HAP-1 (cell line): ENCODE results near the gene TBXAS1.

Experiments used
- DNase-seq, 2 experiments: peaks; one replicate each; pipeline ENCODE4 v3.0.0-alpha.2; 2016 to 2020; ENCODE audit warnings: low spot score in 2 of 2
- H3K27me3 ChIP-seq: fragments of 250-450 bp; sonication (Bioruptor Pico); 2 replicates; pipeline ENCODE4 v1.5.1; 2020; ENCODE audit warnings: low read depth, mild to moderate bottlenecking, moderate library complexity
- H3K36me3 ChIP-seq: fragments of 250-450 bp; sonication (Bioruptor Pico); replicated peaks from 2 replicates; pipeline ENCODE4 v1.5.1; 2020; ENCODE audit warnings: mild to moderate bottlenecking
- H3K4me1 ChIP-seq: fragments of 250-450 bp; sonication (Bioruptor Pico); 2 replicates; pipeline ENCODE4 v1.5.1; 2020; ENCODE audit warnings: mild to moderate bottlenecking
- H3K4me3 ChIP-seq: fragments of 250-450 bp; sonication (Bioruptor Pico); 2 replicates; pipeline ENCODE4 v1.5.1; 2020; ENCODE audit warnings: mild to moderate bottlenecking, moderate library complexity
- H3K9me3 ChIP-seq: fragments of 250-450 bp; sonication (Bioruptor Pico); 2 replicates; pipeline ENCODE4 v1.5.1; 2020; ENCODE audit warnings: mild to moderate bottlenecking, moderate library complexity
- in situ Hi-C: fragments of 300-500 bp; cut with MboI; formaldehyde crosslinking; loops from 3 replicates; pipeline ENCODE4 v1.14.3; 2020; ENCODE audit warnings: low sequenced_read_pairs, inconsistent platforms, mixed read lengths

TBXAS1 gene

DNA sequence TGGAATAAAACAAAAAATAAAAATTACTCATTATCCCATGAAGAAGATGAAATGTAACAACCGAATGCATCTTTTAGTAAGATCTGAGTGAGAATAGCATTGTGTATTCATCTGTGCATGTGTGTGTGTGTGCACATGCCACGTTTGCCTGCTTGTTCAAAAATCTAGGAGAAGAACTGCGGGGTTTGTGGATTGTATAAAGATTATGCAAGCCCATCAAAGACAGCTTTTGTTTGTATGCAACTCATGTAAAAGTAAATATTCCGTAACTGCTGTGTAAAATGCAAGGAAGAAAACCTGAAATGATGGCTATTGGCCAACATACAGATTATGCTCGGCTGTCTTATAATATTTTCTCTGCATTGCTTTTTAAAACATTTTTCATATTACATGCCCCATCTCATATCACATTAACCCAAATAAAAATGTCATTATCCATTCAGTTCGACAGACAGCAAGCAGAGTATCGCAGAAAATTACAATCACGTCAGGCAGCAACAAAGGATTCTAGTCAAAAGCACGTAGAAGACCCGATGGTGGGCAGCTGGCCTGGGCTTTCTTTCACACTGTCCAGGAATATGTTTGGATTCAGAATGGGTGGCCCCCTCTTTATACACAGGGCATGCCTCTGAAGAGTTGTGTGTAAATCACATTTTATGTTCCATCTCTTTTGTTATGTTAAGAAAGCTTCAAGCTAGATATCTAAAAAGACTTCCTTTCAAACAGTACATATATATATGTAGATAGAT lies 119.7 kb downstream of the TBXAS1 start:
- in situ Hi-C loops = no loop called here
- Histone ChIP-seq H3K27me3 (0 out of 2 replicates have a peak, but pooled peaks cover 3% of the 10 kb centered on the region), H3K4me3 (no peak overlapping the region), H3K36me3 (no peaks in the 10 kb centered on the region), H3K9me3 (no peaks in the 10 kb centered on the region), H3K4me1 (peaks cover 2% of the 10 kb centered on the region; the same call in 1 of the 2 replicates)
- DNase-seq = peak; percentile 26 to 38

DNA sequence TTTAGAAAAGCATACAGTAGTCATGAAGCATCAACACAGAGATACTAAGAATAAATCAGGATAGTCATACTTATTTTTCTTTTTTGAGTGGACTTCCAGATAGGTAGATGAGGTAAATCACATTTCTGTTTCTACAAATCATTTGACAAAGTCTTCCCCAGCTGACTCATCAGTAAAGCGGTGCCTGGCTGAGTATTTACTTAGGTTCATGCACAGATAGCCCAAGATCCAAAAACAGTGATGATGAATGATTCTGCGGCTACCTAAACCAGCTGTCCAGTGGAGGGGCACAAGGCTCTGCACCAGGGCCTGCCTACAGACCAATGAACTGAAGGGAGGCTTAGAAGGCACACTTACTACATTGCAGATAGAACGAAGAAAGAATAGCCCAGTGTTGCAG lies 120.6 kb downstream of the TBXAS1 start:
- peaks cover 2% of the 10 kb centered on the region; the same call in 1 of the 2 replicates for H3K4me1 ChIP-seq

DNA sequence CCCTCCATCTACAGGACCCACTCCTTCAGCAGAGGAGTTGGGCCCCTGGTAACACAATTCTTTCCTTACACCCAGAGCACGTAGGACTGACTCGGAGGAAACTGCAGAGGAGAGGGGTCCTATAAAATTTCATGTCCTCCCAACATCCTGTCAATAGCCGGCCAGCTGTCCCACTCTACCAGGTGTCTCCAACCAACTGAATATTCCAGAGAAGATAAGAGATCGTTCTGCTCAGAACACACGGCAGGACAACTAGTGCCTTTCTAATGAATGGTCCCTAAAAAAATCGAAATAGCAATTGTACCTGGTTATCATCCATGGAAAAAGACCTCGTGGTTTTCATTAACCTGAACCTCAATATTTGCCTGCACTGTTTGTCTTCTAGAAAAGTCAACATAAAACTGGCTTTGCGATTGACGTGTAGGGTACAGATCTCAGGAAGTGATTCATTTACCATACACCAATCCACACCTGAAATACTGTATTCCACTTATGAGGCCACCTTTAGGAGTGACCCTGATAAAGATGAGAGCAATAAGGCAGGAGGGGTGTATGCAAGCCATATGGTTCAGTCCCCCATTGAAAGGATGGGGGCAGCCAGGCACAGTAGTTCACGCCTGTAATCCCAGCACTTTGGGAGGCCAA lies 121.9 kb downstream of the TBXAS1 start:
- Histone ChIP-seq H3K27me3 (0 out of 2 replicates have a peak, but pooled peaks cover 3% of the 10 kb centered on the region), H3K4me3 (no peak overlapping the region), H3K36me3 (no peaks in the 10 kb centered on the region), H3K9me3 (no peaks in the 10 kb centered on the region), H3K4me1 (peaks cover 2% of the 10 kb centered on the region; the same call in 1 of the 2 replicates)
- in situ Hi-C loops = no loop called here
- no peak for DNase-seq

More for the DNA sequence above, 120.6 kb downstream of the TBXAS1 start:
- Histone ChIP-seq H3K9me3 (no peaks in the 10 kb centered on the region), H3K36me3 (no peaks in the 10 kb centered on the region), H3K27me3 (0 out of 2 replicates have a peak, but pooled peaks cover 3% of the 10 kb centered on the region), H3K4me3 (no peak overlapping the region)
- in situ Hi-C loops = no loop called here
- no peak for DNase-seq

DNA sequence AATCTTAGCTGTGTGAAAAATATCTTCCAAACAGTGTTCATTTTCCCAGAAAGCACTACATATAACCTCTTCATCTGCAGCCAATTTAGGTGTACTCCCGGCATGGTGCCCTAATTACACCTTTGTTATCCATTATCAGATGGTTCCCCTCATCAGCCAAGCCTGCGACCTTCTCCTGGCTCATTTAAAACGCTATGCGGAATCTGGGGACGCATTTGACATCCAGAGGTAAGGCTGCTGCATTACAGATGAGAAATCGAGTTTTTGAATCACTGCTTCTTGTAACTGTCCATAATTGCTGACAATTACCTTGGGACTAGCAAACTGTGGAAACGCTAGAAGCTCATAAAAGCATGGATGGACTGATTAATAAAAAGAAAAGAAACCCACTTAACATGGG lies 124.2 kb downstream of the TBXAS1 start:
- in situ Hi-C loops = no loop called here
- Histone ChIP-seq H3K4me3 (no peak overlapping the region), H3K27me3 (0 out of 2 replicates have a peak, but pooled peaks cover 3% of the 10 kb centered on the region), H3K36me3 (no peaks in the 10 kb centered on the region), H3K4me1 (peaks cover 2% of the 10 kb centered on the region; the same call in 1 of the 2 replicates), H3K9me3 (no peaks in the 10 kb centered on the region)
- no peak for DNase-seq

DNA sequence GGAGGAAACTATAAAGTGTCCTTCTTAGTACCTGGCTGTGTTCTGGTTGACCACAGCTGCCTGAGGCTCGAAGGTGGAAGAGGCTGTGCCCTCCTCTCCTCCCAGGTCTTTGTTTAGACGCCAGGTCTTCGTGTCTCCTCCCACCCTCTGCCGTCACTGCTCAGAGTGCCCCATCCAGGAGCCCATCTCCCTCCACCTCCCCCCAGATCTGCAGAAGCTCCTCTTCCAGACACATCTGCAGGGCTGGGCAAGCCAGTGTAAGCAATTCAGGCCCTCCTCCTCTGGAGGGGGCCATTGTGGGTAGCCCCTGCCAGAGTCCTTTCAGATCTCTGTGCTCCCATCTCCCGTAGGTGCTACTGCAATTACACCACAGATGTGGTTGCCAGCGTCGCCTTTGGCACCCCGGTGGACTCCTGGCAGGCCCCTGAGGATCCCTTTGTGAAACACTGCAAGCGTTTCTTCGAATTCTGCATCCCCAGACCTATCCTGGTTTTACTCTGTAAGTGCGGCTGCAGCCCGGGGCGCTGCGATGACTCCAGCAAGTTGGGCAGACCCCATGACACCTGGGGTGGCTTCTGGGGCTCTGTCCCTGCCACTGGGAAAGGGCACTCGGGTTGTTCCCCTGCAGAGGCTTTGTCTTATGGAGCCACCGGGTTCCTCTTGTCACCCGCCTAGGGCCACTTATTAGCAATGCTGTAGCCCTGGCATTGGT lies 126.2 kb downstream of the TBXAS1 start:
- H3K4me1 ChIP-seq = no peaks in the 10 kb centered on the region
- 0 out of 2 replicates have a peak, but pooled peaks cover 3% of the 10 kb centered on the region for H3K27me3 ChIP-seq
- H3K4me3 ChIP-seq = no peak overlapping the region
- H3K9me3 ChIP-seq = no peaks in the 10 kb centered on the region
- in situ Hi-C loops = no loop called here
- no peak for DNase-seq
- no peaks in the 10 kb centered on the region for H3K36me3 ChIP-seq

DNA sequence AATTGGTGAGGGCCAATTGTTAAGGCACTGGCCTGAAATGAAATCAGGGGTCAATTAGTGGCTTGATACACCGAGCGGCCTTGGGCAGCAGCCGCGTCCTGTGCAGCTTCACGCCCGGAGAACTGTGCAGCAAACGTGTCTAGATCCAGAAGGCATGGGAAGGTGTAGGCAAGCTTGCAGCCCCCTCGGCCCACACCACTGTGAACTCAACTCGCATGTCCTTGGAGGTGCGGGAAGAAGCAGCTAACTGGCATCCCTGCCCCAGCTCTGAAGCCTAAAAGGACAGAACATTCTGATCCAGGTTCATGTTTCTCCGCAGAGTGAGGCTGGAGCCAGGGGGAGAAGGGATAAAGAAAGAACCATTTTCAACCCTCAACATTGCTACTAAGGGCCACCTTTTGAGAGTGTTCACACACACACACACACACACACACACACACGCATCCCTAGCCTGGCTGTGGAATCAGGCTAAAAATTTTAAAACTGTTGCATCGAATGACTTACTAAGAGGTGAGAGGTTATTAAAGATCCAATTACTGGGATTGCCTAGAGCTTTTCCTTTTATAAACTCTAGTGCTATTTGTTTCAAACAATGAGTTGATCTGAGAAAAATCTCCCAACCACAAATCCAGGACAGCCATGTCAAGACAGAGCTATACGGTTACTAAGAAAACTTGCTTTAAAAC lies 129.7 kb downstream of the TBXAS1 start:
- Histone ChIP-seq H3K36me3 (no peaks in the 10 kb centered on the region), H3K9me3 (no peaks in the 10 kb centered on the region), H3K27me3 (no peaks in the 10 kb centered on the region), H3K4me3 (no peak overlapping the region), H3K4me1 (no peaks in the 10 kb centered on the region)
- no peak for DNase-seq
- in situ Hi-C loops = no loop called here

DNA sequence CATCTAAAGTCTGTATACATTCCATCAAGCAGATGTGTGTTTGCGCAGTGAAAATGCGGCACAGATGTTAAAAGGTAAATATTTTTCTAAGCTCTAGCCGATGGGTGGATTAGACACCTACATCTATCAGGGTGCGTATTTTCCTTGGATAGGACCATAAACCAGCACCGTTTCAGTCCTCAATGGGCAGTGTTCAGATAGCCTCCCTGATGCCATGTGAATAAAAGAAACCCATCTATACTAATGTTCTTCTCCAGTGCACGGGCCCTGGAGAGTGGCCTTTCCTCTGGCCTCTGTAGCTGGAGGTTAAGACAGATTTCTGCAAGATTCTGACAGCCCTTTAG lies 130.2 kb downstream of the TBXAS1 start:
- Histone ChIP-seq H3K4me3 (no peak overlapping the region), H3K4me1 (no peaks in the 10 kb centered on the region), H3K27me3 (no peaks in the 10 kb centered on the region), H3K9me3 (no peaks in the 10 kb centered on the region), H3K36me3 (no peaks in the 10 kb centered on the region)
- no peak for DNase-seq
- in situ Hi-C loops = no loop called here

DNA sequence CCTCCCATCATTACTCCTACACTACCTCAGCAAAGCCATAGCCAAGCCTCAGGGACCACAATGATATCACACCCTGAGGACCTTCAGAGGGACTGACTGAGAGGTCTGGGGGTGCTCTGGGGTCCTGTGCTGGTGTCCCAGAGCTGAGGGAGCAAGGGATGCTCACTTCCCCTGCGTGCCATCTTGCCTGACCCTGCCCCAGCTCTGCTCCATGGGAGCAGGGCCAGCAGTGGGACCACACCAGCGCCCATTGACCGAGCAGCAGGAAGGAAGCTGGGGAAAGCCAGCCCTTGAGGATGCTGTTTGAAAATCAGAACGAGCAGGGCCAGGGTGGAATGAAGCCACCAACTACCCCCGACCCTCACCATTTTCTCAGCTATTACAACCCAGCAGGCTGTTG lies 130.7 kb downstream of the TBXAS1 start:
- Histone ChIP-seq H3K36me3 (no peaks in the 10 kb centered on the region), H3K9me3 (no peaks in the 10 kb centered on the region), H3K4me1 (no peaks in the 10 kb centered on the region), H3K4me3 (no peak overlapping the region), H3K27me3 (no peaks in the 10 kb centered on the region)
- in situ Hi-C loops = no loop called here
- DNase-seq = no peak

DNA sequence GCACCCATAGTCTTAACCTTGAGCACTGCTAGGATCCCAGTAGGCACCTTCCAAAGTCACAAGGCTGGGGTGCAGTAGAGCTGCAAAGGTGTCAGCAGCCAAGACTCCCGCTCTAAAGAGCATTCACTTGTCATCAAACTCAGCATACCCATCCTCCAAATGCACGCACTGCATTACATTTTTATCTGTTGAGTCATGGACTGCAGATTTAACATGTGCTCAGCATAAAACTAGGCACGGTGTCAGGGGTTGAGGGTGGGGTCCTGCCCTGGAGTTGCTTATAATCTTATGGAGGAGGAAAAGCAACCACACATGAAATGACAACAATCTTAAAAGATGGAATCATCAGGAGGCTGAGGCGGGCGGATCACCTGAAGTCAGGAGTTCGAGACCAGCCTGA lies 131.1 kb downstream of the TBXAS1 start:
- no peaks in the 10 kb centered on the region for H3K36me3 ChIP-seq
- DNase-seq = no peak
- in situ Hi-C loops = no loop called here

DNA sequence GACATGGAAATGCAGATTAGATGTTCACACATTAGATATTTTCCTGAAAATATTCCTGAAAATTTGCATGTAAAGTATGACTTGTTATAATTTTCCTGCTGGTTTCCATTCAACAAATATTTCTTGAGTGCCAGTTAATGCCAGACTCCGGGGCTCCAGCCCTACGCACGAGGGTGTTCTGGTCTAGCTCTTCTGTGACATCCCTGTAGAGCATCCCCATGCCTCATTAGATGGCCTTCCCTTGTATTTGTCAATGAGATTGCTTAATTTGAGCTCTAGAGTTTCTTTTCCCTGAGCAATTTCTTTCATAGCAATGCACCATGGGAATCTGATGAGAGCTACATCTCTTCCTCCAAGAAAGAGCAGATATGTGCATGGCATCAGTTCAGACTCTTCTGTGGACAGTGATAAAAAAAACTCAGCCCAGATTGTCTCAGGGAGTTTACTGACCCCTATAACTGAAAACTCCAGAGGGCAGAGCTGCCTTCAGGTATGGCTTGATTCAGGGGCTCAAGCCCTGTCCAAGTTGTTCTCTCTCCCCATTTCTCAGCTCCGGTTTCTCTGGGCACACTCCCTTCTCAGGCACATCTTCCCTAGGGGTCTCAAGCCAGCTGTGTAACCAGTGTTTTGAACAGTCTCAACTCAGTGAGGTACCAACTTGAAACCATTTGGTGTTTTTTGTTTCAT lies 137.0 kb downstream of the TBXAS1 start:
- H3K4me1 ChIP-seq = no peaks in the 10 kb centered on the region
- no peaks in the 10 kb centered on the region for H3K9me3 ChIP-seq
- in situ Hi-C loops = no loop called here
- H3K4me3 ChIP-seq = no peak overlapping the region
- H3K36me3 ChIP-seq = no peaks in the 10 kb centered on the region
- peaks cover 6% of the 10 kb centered on the region; the same call in 1 of the 2 replicates for H3K27me3 ChIP-seq
- no peak for DNase-seq

More for the DNA sequence above, 131.1 kb downstream of the TBXAS1 start:
- H3K4me1 ChIP-seq = no peaks in the 10 kb centered on the region
- H3K4me3 ChIP-seq = no peak overlapping the region
- no peaks in the 10 kb centered on the region for H3K9me3 ChIP-seq
- no peaks in the 10 kb centered on the region for H3K27me3 ChIP-seq

DNA sequence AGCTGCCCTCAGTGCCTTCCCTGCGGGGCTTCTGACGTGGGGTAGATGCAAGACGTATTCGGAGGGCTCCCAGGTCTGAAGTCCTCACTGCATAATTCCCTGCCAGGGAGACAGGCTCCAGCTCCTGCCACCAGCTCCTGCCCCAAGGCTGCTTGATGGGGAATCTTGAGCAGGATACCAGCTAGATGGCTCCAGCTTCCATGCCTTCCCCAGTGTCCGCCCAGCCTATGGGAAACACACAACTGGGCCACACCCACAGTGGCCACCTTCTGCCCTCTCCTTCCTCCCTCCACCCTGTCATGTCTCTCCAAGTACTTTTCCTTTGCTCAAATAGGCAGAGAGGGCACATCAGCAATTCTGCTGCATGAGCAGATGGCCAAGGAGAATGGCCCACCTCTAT lies 137.9 kb downstream of the TBXAS1 start:
- H3K4me3 ChIP-seq = no peak overlapping the region

DNA sequence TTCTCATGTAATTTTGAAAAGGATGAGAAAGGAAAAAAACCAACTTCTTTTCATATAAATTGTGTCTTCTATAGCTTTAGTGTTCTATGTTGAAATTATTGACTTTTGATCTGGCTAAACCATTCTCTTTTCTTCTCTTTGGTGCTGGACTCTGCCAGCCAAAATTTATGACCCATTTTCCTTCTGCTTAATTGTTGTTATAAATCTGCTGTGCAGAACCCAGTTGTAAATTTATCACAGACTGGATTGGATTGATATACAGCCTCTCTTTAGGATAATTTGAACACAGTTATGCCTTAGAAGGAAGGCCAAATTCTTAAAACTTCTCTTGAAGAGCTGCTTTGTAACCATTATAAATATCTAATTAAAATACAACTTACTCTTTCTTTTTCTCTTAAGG lies 139.9 kb downstream of the TBXAS1 start:
- H3K36me3 ChIP-seq = no peaks in the 10 kb centered on the region
- H3K9me3 ChIP-seq = no peaks in the 10 kb centered on the region
- H3K4me3 ChIP-seq = no peak overlapping the region
- H3K27me3 ChIP-seq = peaks cover 6% of the 10 kb centered on the region; the same call in 1 of the 2 replicates
- no peak for DNase-seq
- in situ Hi-C loops = no loop called here
- H3K4me1 ChIP-seq = peaks cover 11% of the 10 kb centered on the region

More for the DNA sequence above, 137.9 kb downstream of the TBXAS1 start:
- peaks cover 3% of the 10 kb centered on the region for H3K4me1 ChIP-seq
- H3K36me3 ChIP-seq = no peaks in the 10 kb centered on the region
- in situ Hi-C loops = no loop called here
- no peak for DNase-seq
- H3K27me3 ChIP-seq = peaks cover 6% of the 10 kb centered on the region; the same call in 1 of the 2 replicates
- no peaks in the 10 kb centered on the region for H3K9me3 ChIP-seq

DNA sequence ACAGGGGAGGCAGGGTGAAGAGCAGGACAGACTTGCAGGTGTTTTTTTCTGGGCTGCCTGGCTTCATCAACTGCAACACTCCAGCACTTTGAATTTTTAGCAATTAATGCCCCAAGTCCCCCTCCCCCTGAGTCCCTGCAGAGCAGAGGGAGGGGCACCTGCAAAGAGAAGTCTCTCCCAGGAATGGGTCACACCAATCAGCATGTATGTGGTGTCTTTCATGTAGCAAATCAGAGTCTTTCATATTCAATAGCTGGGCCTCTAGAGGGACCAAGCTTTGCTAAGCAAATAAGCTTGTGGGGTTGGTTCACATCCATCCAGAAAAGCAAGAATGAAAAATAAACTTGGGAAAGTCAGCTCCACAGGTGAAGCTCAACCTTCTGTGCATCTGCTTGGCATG lies 143.0 kb downstream of the TBXAS1 start:
- peak; percentile 44 to 52 for DNase-seq
- in situ Hi-C loops = no loop called here

More for the DNA sequence above, 143.0 kb downstream of the TBXAS1 start:
- no peaks in the 10 kb centered on the region for H3K36me3 ChIP-seq
- H3K9me3 ChIP-seq = no peaks in the 10 kb centered on the region
- peaks cover 6% of the 10 kb centered on the region; the same call in 1 of the 2 replicates for H3K27me3 ChIP-seq
- no peak overlapping the region for H3K4me3 ChIP-seq
- peaks cover 11% of the 10 kb centered on the region for H3K4me1 ChIP-seq
